Brain pericyte (primary cell): Measurements from ENCODE around the gene SHMT2.

Experiments used
- DNase-seq: peaks from one replicate; pipeline ENCODE4 v3.0.0-alpha.2; 2012; ENCODE audit warnings: low read depth, low spot score

Gene SHMT2

DNA sequence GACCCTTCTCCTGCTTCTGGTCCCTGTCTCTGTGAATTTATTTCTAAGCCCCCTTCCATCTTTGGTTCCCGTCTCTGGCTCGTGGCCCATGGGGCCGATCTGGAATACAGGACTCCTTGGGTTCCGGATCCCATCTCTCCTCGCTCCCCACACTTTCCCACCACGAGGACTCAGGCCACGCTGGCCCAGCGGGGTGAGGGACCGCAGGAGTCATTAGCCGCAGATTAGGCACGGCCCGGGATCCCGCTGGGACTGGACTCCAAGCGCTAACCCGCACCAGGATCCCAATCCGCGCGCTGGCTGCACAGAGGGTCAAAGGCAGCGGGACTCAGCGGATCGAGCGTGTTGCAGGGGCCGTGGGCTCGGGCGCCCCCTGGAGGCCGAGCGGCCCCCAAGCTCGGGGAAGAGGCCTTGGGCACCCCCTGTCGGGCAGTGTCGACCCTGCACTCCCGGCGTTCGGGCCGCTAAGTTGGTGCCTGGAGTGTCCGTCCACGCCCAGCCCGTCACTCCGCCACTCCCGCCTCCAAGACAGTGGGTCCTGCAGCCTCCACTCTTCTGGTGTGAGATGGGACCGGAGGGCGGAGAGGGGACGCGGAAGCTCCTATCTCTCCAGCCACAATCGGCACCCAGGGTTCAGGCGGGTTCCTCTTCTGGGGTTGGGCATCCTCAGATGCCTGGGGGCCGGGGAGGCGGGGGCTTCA, 9.5 kb downstream of the SHMT2 start:
- DNase-seq = no peak

DNA sequence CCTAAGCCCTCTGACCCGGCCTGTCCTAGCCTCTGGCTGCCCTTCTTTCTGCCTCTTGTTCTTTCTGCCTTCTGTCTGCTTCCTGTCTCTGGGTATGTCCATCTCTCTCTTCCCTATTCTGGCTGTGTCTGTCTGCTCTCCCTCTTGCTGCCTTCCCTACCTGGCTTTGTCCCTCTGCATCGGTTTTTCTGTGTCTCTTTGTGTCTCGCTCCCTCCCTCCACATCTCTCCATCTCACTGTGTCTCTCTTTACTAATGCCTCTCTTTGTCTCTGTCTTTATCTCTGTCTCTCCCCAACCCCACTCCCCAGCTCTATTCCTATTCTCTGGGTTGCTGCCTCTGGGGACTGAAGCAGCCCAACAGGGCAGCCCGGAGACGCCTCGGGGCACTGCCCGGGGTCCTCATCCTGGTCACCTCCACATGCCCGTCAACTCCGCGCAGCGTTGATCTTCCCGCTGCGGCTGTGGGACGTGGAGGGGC, 10.1 kb downstream of the SHMT2 start:
- DNase-seq = no peak

DNA sequence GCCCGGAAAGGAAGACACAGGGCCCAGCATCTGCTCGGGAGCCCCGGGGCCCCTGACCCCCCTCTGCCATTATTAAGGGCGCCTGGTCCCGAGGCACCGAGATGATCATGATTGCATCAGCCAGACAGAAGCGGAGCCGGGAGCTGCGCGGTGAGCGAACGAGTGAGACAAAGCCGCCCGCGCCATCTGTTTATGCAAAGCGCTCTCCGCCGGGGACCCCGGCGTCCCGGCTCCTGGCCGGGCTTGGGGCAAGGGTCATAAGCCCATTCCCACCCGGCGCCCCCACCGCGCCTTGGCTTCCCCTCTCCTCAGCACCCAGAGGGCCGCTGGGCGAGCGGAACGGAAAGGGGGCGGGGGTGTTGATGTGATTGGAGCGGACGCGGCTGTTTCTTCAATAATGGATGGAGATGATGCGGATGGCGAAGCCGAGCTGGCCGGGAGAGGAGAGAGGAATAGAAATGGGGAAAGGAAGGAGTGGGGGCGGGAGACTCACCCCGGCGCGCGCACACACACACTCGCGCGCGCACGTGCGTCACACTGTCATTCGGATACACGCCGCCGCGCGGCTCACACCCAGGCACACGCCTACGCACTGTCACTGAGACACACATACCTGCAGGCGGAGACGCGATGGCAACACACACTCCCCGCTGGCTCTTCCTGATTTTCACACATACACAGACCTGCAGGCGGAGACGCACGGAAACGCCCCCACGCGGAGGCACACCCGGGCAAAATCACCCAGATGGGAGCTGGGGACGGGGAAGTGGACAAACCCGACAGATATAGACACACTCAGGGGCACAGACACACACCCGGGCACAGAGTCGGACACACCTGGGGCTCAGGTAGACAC, 10.8 kb downstream of the SHMT2 start:
- DNase-seq = no peak

DNA sequence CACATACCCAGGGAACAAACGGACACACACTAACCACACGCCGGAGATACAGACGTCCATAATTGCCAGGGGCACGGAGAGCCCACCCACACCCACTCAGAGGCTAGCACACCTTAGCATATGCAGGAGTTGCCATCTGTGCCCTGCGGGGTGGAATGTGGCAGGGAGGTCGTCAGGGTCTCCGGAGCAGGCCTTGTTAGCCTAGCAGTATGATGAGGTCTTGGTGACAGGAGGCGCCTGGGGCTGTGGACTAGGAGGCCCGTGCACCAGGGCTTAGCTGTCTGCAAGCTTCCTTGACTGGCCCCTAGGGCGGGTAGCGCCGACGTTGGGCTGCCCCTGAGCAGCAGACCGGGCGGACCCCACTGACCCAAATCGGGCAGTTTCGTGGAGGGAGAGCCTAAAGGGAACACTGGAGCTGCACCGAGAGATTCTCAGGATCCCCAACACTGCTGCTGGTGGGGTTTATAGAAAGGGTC, 11.5 kb downstream of the SHMT2 start:
- DNase-seq = no peak

DNA sequence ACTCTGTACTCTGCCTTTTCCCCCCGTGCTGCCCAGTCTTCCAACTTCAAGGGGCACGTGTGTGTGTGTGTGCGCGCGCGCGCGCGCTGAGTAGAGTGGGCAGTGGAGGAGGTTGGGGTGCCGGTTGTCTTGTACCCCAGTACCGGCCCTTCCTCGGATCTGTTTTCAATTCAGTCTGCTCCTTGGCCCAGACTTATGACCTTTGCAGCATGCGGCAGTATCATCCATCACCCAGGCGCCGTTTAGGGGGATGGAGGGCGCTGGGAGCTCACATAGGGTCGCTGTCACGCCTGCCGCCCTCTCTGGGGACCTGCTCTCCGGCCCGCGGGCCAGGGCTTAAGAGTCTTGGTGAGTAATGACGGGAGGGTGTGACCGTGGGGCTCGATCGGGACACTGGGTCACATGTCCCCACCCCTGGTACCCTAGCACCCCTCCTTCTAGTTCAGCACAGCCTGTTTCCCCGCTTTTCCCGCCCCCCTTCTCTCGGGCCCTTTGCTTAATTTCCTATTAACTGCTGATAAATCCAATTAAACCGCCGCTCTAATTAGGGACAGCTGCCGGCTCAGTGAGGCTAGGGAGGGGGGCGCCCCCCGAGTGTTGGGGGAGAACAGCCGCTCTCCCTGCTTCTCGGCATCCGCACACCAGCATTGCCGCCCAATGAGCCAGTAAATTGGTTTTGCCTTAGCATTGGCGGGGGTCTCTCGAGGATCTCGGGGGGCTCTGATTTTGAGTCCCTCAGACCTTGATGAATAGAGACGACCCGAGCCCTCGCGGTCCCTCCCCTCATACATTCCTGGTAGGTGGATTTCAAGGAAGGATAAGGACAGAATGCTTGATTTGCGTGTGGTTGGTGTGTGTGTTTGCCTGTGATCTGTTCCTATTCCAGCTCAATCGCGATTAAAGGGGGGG, 12.1 kb downstream of the SHMT2 start:
- no peak for DNase-seq

DNA sequence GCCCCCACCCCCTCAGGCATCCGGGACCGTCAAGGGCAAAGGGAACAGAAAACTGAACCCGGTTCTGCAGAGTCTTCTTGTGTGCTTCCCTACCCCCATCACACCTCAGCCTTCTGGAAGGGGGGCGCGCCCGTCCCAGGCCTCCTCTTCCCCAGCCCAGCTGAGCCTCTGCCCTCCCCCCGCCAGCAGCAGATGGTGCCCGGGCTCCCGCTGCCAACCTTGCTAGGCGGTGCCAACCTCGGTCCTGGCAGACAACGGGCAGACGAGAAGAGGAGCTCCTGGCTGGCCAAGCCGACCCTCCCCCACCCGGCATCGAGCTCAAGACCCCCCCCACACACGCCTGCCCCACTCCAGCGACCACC, 12.8 kb downstream of the SHMT2 start:
- DNase-seq = no peak

DNA sequence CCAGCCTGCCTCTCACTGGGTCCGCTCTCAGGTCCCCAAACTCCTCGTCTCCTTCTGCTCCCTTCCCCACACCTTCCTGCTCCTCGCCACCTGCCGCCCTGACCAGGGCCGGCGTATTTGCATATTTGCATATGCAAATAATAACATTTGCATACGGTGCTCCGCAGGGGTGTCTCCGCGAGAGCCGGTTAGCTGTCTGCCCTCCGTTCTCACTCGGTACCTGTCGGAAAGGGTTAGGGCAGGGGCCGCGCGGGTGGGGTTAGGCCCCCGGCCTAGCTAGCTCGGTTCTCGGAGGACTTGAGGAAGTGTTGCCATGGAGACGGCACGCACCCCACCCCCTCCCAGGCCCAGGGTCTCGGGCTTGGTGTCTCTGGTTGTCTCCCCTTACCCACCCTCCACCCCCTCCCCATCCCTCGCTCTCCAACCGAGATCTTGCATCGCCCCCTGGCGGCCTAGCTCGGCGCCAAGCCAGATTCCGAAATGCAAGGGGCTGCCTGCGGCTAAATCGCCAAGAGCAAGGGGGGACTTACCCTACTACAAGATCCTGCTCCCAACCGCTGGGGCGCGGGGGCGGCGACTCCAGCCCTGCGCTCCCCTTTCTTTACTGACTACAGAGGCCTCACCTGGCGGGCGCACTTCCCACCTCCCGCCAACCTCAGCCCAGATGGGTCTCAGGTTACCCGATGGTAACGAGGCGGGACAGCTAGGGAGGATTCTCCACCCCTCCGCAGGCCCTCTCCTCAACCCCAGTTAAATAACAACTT, 13.4 kb downstream of the SHMT2 start:
- no peak for DNase-seq

DNA sequence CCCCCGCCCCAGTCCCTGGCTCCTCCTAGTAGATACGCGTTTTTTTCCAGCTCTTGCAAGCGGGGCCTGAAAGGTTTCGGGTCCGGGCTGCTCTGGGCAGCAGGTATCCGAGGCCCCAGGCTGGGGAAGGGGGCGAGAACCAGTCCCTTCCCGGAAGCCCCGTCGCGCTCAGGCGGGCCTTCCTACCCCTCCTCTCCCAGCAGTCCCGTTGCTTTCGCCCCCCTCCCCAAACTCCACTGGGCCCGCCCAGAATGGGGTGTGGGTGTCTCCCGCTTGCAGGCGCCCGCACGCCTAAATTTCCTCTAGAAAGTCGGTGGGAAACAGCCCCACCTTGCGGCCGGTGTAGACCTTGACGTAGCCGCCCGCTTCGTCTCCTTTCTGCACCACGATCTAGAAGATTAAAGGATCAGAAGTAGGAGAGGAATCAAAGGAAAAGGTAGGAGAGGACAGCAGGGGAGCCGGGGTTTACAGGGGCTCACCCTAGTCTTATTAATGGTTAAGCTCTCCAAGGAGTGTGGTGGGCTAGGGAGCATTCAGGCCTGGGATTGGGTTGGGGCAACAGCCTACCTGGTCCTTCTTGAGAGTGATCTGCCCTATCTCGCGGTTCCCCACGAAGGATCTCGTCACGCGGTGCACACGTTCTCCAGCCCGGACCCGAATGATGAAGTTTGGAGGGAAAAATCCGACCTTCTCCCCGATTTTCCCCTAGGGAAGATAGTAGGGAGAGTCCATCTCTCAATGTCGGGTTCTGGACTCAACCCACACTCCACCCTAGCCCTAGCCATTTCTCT, 14.2 kb downstream of the SHMT2 start:
- no peak for DNase-seq

DNA sequence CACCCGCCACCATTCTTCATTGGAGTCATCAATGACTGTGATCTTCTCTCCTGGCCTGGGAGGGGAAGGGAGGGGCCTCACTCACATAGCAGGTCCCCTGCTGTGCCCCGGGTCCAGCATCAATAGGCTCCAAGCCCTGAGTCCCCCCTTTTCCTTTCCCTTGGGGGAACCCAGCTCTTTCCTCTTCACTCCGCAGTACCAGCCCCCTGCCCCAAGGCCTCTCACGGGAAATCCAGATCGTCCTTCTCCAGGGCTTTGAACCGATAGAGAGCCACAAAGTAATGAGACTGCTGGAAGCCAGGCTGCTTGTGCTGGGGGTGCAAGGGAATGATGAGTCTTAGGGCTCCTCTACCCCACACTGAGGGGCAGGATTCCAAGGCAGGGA, 14.8 kb downstream of the SHMT2 start:
- no peak for DNase-seq

DNA sequence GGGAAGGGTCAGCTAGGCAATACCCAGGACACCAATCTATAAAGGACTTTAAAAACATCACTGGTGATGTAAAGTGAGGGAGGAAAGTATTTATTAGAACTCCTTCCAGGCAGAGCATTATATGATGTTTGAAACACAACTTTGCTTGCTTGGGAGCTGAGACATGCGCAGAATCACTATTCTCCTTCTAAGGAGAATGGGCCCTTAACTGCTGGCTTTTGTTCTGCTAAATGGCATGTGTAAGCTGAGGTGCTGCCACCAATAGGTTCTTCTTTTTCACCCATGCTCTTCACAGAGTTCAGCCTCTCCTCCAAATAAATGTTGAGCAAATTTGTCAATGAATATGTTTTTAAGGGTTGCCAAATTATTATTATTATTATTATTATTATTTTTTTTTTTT, 17.5 kb downstream of the SHMT2 start:
- DNase-seq = no peak

DNA sequence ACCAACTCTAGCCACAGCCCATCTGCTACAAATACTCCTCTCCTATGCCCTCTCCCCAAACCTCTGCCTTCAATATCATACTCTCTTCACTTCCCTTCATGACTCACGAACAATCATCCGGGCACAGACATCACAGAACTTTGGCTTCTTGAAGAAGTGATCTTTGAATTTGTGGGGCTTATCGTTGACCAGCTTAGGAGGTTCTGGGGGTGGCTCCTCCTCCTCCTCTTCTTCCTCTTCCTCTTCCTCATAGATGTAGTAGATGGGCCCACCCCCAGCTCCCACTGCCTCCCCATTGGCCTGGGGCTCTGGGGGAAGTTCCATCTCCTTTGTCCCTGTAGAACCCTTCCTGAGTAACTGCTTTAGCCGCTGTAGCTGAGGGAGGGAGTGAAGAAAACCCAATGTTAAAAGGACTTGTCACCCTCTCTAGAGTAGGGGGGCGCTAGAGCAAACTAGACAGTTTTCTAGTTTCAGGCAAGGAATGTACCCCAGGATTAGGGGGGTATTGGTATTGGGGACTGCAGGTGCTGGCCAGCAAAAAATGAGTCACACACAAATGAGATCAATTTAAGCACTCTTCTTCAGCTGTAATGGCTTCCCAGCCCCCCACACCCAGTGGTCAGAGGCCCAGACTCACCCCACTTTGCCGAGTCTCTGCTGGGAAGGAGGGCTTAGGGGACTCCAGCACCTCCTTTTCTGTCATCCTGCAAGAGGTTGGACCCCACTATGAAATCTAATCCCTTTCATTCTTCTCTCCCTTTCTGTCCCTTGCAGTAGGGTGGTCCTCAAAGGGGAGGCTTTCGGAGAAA, 19.6 kb downstream of the SHMT2 start:
- DNase-seq = no peak

DNA sequence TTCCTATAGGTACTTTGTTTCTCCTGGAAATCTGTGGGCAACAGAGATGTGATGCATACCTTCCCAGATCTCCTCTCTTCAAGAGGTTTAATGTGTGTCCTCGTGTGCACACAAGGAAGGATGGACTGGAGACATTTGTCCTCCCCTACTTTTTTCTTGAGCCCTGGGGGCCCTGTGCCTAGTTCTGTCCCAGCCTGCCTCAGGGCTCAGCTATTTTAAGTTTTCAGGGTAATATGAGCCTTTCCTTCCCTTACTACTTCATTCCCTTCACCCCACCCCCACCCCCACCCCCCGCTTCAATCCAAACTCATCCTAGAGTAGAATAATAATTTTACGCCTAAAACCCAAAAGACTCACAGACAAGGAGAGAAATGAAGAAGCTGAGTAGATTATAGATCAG, 21.0 kb downstream of the SHMT2 start:
- no peak for DNase-seq

DNA sequence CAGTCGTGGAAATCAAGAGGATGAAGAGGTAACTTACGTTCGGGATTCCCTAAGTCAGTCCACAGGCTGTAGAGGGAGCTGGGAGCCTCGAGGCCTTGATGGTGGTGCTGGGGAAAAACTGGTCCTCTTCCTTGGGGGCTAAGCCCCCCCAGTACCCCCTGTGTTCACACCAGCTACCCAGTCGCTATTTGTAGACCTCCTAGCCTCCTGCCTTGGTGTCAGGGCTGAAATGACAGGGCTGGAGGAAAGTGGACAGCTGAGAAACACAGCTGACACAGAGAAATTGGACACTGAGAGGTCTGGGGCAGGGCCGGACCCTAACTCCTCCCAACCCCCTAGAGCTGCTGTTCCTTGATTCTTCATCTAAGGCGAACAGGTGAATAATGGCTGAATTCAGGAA, 21.4 kb downstream of the SHMT2 start, which contains the start of gene STAC3:
STAC3 (minus strand) TSS at position 232 of the 400 bp plus-strand sequence. CDS start 1,551 bp downstream, outside the sequence.
- no peak for DNase-seq

DNA sequence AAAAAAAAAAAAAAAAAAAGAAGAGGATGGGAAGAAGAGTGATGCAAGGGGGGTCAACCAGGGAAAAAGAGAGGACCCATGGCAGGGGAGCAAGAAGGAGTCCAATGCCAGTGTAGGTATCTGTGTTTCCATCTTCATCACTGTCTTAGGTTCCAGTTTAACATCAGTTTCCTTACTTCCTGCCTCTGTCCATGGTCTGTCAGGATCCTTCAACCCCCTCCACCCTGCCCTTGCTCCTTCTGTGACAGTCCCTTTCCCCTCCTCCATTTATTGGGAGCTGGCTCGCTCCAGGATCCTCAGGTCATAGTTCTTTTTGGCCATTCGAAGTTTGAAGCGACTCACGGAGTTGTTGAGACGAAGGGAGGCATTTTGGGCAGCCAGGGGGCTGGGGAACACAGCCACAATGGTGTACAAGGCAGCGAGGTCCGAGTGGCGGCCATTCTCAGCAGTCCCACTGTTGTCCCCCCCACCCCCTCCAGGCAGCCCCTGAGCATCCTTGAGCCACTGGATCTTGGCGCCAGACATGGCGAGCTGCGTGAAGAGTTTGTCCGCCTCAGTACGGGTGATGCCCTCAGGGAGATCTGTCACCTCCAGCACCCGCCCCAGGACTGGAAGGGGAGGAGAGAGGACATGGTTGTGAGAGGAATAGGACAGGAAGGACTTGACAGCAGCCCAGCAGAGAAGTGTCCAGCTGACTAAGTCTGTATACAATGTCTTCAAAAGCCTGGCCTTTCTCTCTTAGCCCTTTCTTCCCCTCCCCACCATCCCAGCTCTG, 25.2 kb downstream of the SHMT2 start:
- DNase-seq = no peak

DNA sequence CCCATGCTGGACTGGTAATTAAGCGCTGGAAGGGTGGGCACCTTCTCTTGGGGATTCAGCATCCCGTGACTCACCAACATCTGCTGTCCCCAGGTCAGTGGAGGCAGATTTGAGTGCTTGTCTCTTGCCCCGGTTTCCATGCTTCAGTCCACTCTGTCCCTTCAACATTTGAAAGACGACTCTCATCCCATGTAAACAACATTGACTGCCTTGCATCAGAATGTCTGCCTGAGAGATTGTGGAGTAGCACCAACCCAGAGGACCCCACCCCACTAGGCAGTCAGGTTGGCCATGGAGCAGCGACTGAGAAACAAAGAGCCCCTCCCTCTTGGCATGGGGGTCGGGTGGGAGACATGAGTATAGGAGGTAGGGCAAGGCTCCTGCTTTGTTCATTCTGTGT, 26.4 kb downstream of the SHMT2 start:
- no peak for DNase-seq

DNA sequence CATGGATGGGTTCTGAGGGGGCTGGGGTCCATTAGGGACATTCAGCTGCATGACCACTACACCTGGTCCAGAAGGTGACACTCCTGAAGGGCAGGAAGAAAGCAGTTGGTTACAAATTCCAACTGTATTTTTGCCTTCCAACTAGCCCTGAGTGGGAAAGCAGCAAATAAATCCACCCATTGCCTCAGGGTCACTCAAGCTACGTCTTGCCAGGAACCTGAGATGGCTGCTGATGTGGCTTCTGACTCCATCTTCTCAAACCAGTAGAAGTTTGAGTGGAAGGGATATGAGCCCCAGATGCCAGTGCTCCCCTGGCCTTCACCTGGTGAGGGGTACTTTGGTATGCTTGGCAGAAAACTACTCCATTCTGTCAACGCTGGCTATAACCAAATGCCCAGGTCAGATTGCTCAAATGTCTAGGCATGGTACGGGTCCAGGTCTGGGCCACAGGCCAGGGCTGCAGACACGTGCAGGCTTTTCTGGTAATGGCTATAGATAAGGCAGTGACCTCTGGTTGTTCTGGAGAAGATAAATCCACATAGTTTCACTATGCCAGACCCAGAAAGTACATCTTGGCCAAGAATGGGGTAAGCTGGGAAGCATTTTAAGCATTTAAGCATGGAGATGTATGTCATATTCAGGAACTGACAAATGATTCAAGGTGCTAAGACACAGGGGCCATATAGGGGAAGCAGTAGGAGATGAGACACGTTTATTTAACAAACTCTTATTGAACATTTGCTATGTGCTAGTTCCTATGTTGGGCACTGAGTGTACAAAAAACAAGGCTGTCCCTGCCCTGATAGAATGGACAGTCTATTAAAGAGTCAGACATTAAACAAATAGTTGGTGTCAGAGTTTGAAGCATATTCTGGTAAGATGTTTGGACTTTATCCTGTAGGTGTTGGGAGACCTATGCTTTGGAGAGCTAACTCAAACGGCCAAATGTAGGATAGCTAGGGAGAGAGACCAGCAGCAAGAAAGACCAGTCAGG, 29.8 kb downstream of the SHMT2 start:
- no peak for DNase-seq

DNA sequence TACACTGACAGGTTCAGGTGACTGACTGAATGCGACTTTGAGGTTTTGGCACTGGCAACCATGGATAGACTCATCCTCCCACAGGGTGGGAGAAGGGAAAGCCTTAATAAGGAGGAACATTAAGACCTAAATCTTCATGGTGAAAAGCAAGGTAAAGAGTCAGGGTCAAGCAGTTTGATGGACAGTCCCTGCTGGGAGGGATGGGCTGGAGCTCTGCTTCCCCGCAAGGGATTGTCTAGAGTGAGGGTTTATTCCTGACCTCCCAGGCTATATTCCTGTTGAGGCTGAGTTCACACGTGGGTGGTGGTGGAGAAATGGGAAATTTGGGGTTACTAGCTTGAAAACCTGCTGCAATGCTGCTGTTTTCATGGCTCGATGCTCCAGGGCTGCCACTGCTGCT, 30.9 kb downstream of the SHMT2 start:
- DNase-seq = no peak
